Epithelial cell of prostate (primary cell): ENCODE results near the gene PRXL2B.

Experiments
- DNase-seq: peaks from one replicate; pipeline ENCODE4 v3.0.0-alpha.2; 2011; ENCODE audit warnings: low read depth, low spot score
- H3K27ac ChIP-seq: fragments of 450-650 bp; 2 replicates; pipeline ENCODE4 v1.5.1; 2017; ENCODE audit warnings: mild to moderate bottlenecking

The PRXL2B gene

DNA sequence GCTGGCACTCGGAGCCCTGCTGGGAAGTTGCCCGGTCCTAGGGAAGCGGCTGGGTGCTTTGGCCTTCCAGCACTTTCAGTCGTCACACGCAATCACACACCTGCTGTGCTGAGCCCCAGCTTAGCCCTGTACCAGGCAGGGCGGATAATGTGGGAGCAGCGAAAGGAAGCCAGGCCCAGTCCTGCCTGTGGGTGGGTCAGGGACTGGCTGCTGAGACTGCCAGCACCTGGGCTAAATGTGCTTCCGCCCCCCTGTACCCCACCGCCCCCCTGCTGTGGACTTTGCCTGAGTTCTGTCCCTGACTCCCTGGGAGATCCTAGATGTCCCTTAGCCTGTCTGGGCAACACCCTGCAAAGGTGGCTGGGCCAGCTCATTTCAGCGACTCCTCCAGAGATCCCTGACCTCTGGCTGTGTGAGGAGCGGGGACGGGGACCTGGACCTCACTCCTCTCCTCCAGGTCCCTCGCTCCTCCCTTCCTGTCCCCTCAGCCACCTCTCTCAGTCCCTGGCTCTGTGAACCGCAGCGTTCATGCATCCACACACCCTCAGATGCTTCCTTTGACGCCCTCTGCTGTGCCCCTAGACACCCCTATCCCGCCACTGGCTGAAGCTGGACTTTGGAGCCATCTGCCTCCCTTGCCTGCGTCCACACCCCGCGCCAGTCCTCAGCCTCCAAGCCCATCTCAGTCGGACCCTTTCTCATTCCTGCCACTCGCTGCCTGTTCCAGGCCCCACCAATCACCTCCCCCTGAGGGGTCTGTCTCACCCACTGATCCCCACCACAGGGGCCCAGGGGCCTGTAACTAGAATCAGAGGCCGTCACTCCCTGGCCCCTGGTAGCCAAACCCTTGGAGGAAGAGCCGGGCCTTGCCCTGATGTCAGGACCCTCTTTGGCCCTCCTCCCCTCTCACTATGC lies 44.8 kb downstream of the PRXL2B start:
- no peak for DNase-seq
- H3K27ac ChIP-seq = no peak overlapping the region

- no peak overlapping the region for H3K27ac ChIP-seq
- DNase-seq = no peak
Observed at GRCh38 chr1:2632051-2632430, 45.5 kb downstream of the PRXL2B start.

DNA sequence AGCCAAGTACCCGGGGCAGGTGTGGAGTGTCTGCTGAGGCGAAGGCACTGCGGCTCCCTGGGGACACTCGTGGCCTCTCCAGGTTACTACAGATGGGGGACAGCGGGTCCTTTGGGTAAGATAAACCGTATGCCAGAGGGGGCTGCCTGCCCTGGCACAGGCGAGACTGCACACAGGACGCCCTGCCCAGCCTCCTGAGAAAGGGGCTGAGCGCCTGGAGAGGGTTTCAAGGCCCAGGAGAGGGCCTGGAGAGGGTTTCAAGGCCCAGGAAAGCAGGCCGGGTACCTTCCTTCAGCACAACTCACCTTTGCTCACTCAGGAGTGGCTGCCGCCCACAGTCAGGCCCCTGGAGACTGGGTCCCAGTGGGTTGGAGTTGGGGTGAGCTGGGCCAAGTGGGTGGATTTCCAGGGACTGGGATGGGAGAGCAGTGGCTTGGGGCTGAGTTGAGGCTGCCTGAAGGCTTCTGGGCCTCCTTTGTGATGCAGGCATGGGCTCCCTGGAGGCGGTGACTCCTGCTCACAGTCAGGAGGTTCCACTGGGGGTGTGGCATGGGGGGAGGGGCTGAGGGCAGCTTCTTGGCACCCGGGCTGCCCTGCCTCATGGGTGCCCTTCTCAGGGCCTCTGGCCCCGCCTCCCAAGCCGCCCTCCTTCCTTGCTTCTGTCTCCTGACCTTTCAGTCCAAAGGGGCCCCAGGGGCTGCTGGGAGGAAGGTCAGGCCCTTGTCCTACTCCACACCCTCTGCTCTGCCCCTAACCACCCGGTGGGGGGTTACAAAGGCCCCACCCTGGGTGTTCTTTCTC lies 46.2 kb downstream of the PRXL2B start, which contains the start of gene MMEL1:
Gene MMEL1, minus strand, starts transcription at position 456 of the 801 bp plus-strand sequence. CDS start 3,532 bp downstream, outside the sequence.
- H3K27ac ChIP-seq = no peak within 1 kb of the TSS
- DNase-seq = no peak

DNA sequence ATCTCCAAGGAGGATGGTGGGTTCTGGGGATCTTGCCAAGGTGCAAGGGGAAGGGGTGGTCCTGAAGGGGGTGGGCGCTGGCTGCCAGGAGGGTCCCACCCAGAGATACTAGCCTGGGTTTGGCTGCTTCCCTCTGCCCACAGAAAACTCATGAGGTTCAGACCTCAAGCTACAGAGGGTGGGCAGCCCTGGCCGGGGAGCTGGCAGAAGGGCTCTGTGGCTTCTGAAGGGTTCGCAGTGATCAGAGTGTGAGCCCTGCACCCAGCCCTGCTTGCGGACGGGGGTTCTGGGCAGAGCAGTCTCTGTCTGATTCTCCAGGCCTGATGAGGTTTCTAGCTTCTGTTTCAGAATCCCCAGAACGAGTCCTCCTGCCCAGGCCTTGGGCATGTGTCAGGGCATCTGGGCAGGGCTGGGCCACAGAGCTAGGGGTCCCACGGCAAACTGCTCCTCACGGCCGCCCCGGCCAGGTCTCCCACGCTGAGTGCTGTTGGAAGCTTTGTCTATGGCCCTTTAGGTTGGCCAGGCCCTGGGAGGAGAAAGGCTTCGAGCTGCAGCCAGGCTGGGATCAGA lies 46.9 kb downstream of the PRXL2B start:
- H3K27ac ChIP-seq = no peak overlapping the region
- DNase-seq = no peak

- no peak overlapping the region for H3K27ac ChIP-seq
- DNase-seq = no peak
Observed at GRCh38 chr1:2633936-2634491, 47.4 kb downstream of the PRXL2B start.

DNA sequence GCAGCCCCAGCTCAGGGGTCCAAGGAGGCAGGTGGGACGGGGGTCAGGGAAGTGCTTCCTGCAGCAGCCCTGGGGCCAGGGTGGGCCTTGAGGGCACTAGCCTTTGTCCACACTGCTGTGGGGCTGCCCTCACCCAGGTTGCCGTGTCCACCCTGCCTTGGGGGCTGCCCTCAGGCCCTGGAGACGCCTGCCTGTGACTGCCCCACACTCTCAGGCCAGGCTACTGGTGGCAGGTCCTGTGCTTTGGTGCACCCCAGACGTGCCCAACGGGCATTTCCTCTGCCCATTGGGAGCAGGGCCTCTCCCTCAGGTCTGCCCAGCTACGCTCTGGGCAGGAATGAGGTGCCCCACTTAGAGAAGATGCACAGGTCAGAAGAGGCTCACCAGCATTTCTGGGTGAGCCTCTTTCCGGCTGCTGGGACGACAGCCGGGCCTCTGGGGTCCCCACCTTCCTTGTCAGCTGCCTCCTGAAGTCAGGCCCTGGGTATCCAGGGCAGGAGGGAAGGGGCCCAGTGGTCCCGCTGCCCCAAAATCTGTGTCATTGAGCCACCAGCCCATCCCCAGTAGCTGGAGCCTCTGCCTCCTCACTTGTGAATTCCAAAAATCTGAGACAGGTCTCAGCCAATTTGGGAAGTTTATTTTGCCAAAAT lies 48.9 kb downstream of the PRXL2B start:
- H3K27ac ChIP-seq = no peak overlapping the region
- DNase-seq = no peak

GRCh38 chr1:2636733-2637132 lies 50.2 kb downstream of the PRXL2B start:
- DNase-seq = no peak

GRCh38 chr1:2637442-2638145 lies 51.0 kb downstream of the PRXL2B start:
- no peak overlapping the region for H3K27ac ChIP-seq
- no peak for DNase-seq

More at GRCh38 chr1:2636733-2637132, 50.2 kb downstream of the PRXL2B start:
- H3K27ac ChIP-seq = no peak overlapping the region

DNA sequence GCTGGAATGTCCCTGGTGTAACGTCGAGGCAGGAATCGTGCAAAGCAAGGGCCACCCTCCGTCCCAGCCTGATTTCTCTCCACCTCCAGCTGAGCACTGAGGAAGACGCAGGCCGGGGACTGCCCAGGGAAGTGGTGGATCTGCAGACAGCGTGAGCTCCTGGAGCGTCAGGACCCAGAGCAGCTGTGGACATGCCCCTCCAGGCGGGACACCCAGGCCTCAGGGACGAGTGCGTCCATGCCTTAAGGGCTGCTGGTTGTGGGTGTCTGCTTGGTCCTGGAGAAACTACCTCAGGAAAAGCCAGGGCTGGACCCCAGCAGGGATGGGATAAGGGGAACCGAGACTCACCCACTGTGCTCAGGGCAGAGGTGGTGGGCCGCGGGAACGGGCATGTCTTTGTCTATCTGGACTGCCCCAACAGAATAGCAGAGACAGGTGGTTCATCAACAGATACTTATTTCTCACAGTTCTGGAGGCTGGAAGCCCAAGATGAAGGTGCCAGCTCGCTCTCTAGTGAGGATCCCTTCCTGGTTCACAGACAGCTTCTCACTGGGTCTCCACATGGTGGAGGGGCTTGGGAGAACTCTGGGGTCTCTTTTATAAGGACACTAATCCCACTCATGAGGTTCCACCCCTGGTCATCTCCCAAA lies 52.0 kb downstream of the PRXL2B start:
- no peak overlapping the region for H3K27ac ChIP-seq
- DNase-seq = no peak

- DNase-seq = no peak
- no peak overlapping the region for H3K27ac ChIP-seq
Observed at GRCh38 chr1:2639203-2639602, 52.6 kb downstream of the PRXL2B start.

DNA sequence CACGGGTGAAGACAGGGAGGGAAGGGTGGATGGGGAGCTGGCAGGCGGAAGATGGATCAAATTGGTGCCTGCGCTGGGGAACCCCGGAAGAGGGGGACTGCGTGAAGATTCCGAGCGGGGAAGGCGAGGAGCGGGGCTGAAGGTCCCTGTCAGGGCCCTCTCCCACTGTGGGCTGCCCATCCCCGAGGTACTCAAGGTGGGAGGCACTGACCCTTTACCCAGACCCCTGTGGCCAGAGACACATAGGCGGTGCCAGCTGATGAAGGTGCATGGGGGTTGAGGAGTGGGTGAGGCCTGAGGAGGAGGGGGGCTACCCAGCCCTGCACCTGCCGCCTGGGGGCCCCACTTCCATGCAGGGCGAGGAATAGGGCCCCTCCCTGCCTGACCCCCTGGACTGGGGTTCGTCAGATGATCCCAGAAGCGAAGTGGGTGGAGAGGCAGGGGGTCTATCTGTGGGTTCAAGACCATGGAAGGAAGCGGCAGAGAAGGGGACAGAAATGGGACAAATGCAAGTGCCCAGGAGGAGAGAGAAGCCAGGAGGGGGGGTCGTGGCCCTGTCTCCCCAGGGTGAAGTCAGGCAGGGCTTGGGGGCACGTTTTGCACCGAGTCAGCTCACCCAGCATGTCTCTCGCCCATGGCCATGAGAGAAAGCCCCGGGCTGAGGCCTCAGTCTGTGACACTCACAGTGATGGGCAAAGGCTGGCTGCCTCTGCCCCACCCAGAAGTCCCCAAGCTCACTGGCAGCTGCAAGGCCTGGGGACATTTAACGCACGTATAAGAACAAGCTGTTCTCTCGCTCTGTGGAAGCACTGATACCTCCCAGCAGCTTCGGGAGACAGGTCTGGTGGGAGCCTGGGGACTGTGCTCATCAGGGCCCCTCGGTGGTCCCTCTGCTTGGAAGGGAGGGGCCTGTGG lies 53.3 kb downstream of the PRXL2B start:
- H3K27ac ChIP-seq = no peak overlapping the region
- no peak for DNase-seq

DNA sequence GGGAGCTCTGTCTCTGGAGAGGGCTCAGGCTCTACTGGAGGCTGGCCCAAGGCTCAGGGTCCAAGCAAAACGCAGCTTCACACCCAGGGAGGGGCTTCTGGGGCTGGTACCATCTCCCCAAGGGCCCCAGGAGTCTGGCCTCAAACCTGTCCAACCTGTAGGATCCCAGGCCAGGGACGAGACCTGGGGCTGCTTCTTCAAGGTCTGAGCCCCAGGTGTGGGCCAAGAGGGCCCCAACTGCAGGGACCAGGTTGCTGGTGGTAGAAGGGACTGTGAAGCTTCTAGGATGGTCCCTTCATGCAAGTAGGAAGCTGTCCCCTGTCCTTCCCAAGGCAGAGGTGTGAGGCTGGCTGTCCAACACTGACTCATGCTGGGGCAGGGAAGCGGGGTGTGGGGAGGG lies 54.0 kb downstream of the PRXL2B start:
- DNase-seq = no peak
- H3K27ac ChIP-seq = no peak overlapping the region
